Vagina (tissue), 2 donors: Measurements from ENCODE around the gene STK32B. TPM values are rescaled to one million over a fixed set of nuclear protein-coding genes. Genes with fewer than 3 reads are reported as not detected.
A peak's percentile ranks its signal among the peaks of the same experiment; 100 is the strongest.

Source experiments
- DNase-seq, 2 donors: peaks; one replicate each; pipeline ENCODE4 v3.0.0-alpha.2; 2017; ENCODE audit errors: extremely low spot score in 2 of 2
- H3K27ac ChIP-seq: fragments of 200-600 bp; sonication (generic); one replicate; pipeline ENCODE4 v1.5.1; 2019
- H3K27me3 ChIP-seq: fragments of 200-600 bp; sonication (generic); one replicate; pipeline ENCODE4 v1.5.1; 2019
- H3K36me3 ChIP-seq, 2 donors: fragments of 200-600 bp; sonication (generic); one replicate each; pipeline ENCODE4 v1.5.1; 2017 to 2019
- H3K4me1 ChIP-seq: fragments of 200-600 bp; sonication (generic); one replicate; pipeline ENCODE4 v1.5.1; 2019
- H3K4me3 ChIP-seq, 2 donors: fragments of 200-600 bp; sonication (generic); 1 replicate in 1 of 2; 2 replicates in 1 of 2; pipeline ENCODE4 v1.5.1; 2016 to 2019
- H3K9me3 ChIP-seq: fragments of 200-600 bp; sonication (generic); one replicate; pipeline ENCODE4 v1.5.1; 2019
- POLR2A ChIP-seq, 2 donors: fragments of 450-650 bp; IDR thresholded peaks; one replicate each; pipeline ENCODE4 v1.6.1; 2017; ENCODE audit warnings: antibody characterized with exemption in 2 of 2, mild to moderate bottlenecking in 2 of 2, moderate library complexity in 2 of 2
- POLR2AphosphoS5 ChIP-seq, 2 donors: sonication (generic); formaldehyde crosslinking; IDR thresholded peaks; one replicate each; pipeline ENCODE4 v1.9.0; 2017; ENCODE audit warnings: antibody characterized with exemption in 2 of 2, mild to moderate bottlenecking in 2 of 2, low read depth in 1 of 2; ENCODE audit not compliant: insufficient read depth in 1 of 2
- intact Hi-C: fragments of 100-400 bp; cut with DNase I; formaldehyde crosslinking; loops from one replicate; pipeline ENCODE4 v1.15.1; 2023
- total RNA-seq: library from RNA; depleted of rRNA; stranded (reverse); fragments of >200 nt; gene quantifications from one replicate; pipeline ENCODE4 v1.2.3, GENCODE V29; 2016
- TF ChIP-seq, protein P1 (sequence below), 3 experiments: fragments of 450-650 bp in 2 of 3; fragments of 200-600 bp in 1 of 3; sonication (generic) in 1 of 3; IDR thresholded peaks; one replicate each; pipeline ENCODE4 v1.5.1; 2017 to 2019; ENCODE audit warnings: antibody characterized with exemption in 3 of 3, mild to moderate bottlenecking in 2 of 3, moderate library complexity in 2 of 3

STK32B gene
- total RNA-seq, 1 donor from 2014 or later = 6.4 TPM

DNA sequence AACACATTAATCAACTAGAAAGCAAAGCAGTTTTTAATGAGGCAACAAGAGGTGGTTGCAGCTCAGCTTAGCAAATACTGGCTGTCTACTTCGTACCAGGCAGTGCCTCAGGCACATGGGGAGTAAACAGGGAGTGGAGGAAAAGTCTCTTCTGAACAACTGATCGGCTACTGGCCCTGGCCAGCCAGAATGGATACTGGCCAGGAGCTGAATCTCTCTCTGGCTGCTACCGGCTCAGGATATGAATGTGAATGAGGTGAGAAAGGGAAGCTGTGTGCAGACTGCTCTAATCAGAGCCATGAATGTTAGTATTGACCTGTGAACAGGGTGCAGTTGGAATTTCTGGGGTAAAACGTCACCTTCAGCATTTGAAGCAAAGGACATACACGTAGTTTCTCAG lies 77.3 kb downstream of the STK32B start:
- Histone ChIP-seq H3K4me3 (no peak overlapping the region), H3K9me3 (no peaks in the 10 kb centered on the region), H3K36me3 (no peaks in the 10 kb centered on the region), H3K4me1 (no peaks in the 10 kb centered on the region), H3K27me3 (no peaks in the 10 kb centered on the region), H3K27ac (no peak overlapping the region)
- intact Hi-C loops = no loop called here
- no peak for DNase-seq
- TF ChIP-seq POLR2A (IDR thresholded peaks at IDR 0.05) (no peak), POLR2AphosphoS5 (IDR thresholded peaks at IDR 0.05; ENCODE audit: insufficient read depth in 1 of 2, low read depth in 1 of 2) (no peak)
- TF ChIP-seq, protein P1, sequence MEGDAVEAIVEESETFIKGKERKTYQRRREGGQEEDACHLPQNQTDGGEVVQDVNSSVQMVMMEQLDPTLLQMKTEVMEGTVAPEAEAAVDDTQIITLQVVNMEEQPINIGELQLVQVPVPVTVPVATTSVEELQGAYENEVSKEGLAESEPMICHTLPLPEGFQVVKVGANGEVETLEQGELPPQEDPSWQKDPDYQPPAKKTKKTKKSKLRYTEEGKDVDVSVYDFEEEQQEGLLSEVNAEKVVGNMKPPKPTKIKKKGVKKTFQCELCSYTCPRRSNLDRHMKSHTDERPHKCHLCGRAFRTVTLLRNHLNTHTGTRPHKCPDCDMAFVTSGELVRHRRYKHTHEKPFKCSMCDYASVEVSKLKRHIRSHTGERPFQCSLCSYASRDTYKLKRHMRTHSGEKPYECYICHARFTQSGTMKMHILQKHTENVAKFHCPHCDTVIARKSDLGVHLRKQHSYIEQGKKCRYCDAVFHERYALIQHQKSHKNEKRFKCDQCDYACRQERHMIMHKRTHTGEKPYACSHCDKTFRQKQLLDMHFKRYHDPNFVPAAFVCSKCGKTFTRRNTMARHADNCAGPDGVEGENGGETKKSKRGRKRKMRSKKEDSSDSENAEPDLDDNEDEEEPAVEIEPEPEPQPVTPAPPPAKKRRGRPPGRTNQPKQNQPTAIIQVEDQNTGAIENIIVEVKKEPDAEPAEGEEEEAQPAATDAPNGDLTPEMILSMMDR (IDR thresholded peaks at IDR 0.05) = no peak

DNA sequence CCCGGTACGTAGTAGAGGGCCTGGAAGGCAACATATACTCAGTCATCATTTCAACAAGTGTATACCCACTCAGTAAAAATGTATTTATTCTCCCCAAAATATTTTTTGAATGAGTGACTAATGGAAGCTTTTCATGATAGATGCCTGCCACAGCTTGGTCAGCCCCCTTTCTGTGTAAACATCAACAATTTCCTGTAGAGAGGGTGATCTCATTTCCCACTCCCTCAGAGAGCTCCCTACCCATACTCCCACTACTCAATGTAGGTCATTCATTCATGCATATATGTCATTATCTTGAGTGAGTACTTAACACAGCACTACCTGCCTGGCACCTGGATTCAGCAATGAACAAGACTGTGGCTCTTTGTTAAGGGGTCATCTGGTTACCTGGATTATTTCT lies 81.9 kb downstream of the STK32B start:
- H3K4me1 ChIP-seq = no peaks in the 10 kb centered on the region
- TF ChIP-seq POLR2AphosphoS5 (IDR thresholded peaks at IDR 0.05; ENCODE audit: insufficient read depth in 1 of 2, low read depth in 1 of 2) (no peak), POLR2A (IDR thresholded peaks at IDR 0.05) (no peak)
- TF ChIP-seq, protein P1 (IDR thresholded peaks at IDR 0.05) = no peak
- DNase-seq = no peak
- H3K9me3 ChIP-seq = no peaks in the 10 kb centered on the region
- no peak overlapping the region for H3K4me3 ChIP-seq
- intact Hi-C loops = no loop called here
- H3K27me3 ChIP-seq = no peaks in the 10 kb centered on the region
- no peaks in the 10 kb centered on the region for H3K36me3 ChIP-seq
- H3K27ac ChIP-seq = no peak overlapping the region

DNA sequence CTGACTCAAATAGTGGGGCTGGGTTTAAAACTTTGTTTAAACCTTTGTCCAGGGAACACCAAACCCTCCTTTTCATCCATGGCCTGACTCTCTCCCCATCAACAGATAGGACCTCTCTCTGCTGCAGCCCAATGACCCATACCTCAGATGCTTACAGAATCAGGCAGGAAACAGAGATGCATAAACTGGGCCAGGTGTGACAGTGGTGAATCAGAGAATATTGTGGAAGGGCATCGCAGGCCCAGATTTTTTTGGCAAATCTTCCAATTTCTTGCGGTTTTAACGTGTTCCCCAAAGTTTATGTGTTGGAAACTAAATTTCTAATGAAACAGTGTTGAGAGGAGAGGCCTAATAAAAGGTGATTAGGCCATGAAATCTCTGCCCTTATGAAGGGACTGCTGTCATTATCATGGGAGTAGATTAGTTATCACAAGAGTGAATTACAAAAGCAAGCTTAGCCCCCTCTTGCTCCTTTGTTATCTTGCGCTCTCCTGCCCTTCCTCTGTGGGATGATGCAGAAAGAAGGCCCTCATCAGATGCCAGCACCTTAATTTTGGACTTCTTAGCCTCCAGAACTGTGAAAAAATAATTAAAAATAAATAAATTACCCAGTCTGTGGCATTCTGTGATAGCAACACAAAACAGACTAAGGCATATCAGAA lies 82.8 kb downstream of the STK32B start:
- H3K27ac ChIP-seq = no peak overlapping the region
- no peaks in the 10 kb centered on the region for H3K27me3 ChIP-seq
- H3K4me3 ChIP-seq = no peak overlapping the region

DNA sequence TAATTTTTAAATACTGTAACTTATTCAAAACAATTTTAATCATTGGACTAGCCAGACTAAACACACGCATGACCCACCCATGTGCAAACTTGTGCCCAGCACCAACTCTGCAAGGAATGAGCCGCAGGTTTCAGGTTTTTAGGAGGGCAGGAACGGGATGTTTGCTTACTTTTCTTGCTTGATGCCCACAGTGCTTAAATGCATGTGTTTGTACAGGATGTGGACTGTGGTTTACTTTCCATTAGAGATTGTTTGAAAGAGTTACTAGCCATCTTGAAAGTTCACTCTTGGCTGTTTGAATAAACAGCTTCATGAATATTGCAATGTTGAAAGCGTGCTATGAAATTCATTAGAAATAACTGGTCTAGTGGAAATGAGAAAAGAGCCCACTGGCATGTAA lies 83.3 kb downstream of the STK32B start:
- Histone ChIP-seq H3K27ac (no peak overlapping the region), H3K36me3 (no peaks in the 10 kb centered on the region), H3K27me3 (no peaks in the 10 kb centered on the region), H3K9me3 (no peaks in the 10 kb centered on the region), H3K4me3 (no peak overlapping the region), H3K4me1 (no peaks in the 10 kb centered on the region)
- intact Hi-C loops = no loop called here
- TF ChIP-seq, protein P1 (IDR thresholded peaks at IDR 0.05) = no peak
- no peak for TF ChIP-seq POLR2AphosphoS5 (IDR thresholded peaks at IDR 0.05; ENCODE audit: insufficient read depth in 1 of 2, low read depth in 1 of 2)
- TF ChIP-seq POLR2A (IDR thresholded peaks at IDR 0.05) = no peak
- DNase-seq = no peak

More for the DNA sequence above, 82.8 kb downstream of the STK32B start:
- Histone ChIP-seq H3K9me3 (no peaks in the 10 kb centered on the region), H3K36me3 (no peaks in the 10 kb centered on the region), H3K4me1 (no peaks in the 10 kb centered on the region)
- intact Hi-C loops = no loop called here
- DNase-seq = peak in 1 of 2 donors; percentile 40
- TF ChIP-seq, protein P1 (IDR thresholded peaks at IDR 0.05) = no peak
- TF ChIP-seq POLR2AphosphoS5 (IDR thresholded peaks at IDR 0.05; ENCODE audit: insufficient read depth in 1 of 2, low read depth in 1 of 2) (no peak), POLR2A (IDR thresholded peaks at IDR 0.05) (no peak)

DNA sequence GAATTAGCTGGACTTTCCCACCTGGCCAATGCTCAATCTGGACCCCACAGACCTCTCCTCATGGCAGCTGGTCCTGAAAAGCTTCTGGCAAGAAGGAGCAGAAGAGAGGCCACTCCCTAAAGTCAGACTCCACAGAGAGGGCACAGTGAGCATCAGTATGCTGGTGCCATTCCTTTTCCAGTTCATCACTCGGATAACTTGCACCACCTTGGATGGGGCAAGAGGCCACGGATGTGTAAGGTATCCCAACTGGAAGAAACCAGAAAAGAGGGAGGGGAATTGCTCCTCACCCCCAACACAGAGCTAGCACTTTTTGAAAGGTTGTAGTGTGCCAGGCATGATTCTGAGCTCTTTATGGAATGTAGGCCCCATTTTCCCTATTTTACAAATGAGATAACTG lies 85.9 kb downstream of the STK32B start:
- Histone ChIP-seq H3K27me3 (no peaks in the 10 kb centered on the region), H3K36me3 (no peaks in the 10 kb centered on the region), H3K9me3 (no peaks in the 10 kb centered on the region), H3K4me3 (no peak overlapping the region), H3K27ac (no peak overlapping the region), H3K4me1 (no peaks in the 10 kb centered on the region)
- TF ChIP-seq POLR2A (IDR thresholded peaks at IDR 0.05) = no peak
- intact Hi-C loops = no loop called here
- DNase-seq = peak; percentile 18 to 49
